HG03460 (cell line): ENCODE results near the gene MAD1L1.

Source experiments
- ATAC-seq: cut with Tn5 transposase; IDR thresholded peaks from one replicate; pipeline ENCODE4 v1.9.1; 2021; ENCODE audit not compliant: unreplicated experiment

The MAD1L1 gene

GRCh38 chr7:2181077-2181854 lies 51.5 kb downstream of the MAD1L1 start:
- ATAC-seq: no peak

- no peak for ATAC-seq
These were observed 52.7 kb downstream of the MAD1L1 start for GRCh38 chr7:2180081-2180480.

DNA sequence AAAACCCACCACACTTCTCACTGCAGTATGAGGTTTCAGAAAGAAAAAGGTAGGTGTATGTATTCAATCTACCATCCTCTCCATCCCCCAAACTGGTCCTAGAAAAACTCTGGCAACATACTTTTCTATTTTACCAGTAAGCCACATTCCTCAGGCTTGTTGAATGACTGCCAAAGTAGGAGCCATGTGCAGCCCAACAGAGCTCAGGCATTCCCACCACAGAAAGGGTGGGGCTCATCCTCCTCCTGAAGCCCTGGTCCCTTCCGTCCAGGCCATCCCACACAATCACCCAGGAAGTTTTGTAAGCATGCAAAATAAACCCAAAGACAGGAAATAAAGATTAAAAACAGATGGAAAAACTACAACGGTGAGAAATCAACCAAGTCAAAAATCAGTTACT lies 57.2 kb downstream of the MAD1L1 start:
- ATAC-seq: no peak

GRCh38 chr7:2175091-2175490 lies 57.7 kb downstream of the MAD1L1 start:
- no peak for ATAC-seq

GRCh38 chr7:2173189-2173827 lies 59.4 kb downstream of the MAD1L1 start:
- ATAC-seq: no peak

DNA sequence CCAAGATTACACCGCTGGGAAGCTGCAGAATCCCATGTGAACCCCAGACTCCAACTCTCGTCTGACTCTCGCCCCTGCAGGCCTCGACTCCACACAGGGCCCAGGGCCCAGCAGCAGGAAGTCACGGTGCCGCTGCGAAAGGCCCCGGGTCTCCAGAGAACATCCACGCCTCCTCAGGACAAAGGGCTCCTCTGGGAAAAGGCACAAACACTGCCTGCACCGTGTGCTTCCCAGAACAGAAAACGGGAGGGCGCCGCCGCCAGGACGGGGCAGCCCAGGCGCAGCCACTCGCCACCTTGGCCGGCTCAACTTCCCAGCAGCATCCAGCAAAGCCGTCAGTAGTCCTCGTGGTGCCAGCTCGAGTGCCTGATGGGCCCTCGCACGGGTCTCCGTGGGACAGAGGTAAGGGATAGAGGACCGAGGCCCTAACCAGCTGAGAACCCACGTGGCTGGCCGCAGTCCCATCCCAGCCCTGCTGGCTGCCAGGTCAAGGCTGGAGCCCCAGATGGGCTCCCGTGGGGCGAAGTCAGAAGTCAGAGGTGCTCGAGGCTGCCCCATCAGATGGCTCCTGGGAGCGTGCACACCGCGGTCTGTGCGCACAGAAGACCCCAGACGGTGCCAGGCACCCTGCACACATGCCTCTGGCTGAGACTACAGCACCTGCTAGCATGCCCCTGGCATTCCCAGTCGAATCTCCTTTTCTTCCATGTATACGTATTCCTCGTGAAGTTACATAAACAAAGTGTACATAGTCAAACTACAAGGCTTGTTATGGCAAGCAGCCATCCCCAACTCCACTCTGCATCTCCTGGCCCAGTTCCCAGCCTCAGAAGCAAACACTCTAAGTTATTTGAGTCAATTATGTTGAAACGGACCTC lies 60.2 kb downstream of the MAD1L1 start:
- no peak for ATAC-seq

DNA sequence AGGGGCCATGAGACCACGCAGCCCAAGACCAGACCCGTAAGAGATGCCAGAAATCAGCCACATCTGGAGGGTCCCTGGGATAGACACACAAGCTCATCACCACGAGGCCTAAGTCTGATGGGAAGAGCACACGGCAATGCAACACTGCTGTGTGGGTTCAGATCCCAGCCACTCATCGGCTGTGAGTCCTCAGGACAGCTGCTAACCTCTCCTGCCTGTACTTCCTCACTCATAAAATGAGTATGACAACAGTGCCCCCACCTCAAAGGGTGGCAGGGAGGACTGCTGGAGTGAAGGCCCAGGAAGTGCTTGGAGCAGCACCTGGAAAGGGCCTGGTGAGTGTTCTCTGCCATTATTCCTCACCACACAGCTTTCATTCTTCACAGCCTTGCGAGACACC lies 60.9 kb downstream of the MAD1L1 start:
- no peak for ATAC-seq

DNA sequence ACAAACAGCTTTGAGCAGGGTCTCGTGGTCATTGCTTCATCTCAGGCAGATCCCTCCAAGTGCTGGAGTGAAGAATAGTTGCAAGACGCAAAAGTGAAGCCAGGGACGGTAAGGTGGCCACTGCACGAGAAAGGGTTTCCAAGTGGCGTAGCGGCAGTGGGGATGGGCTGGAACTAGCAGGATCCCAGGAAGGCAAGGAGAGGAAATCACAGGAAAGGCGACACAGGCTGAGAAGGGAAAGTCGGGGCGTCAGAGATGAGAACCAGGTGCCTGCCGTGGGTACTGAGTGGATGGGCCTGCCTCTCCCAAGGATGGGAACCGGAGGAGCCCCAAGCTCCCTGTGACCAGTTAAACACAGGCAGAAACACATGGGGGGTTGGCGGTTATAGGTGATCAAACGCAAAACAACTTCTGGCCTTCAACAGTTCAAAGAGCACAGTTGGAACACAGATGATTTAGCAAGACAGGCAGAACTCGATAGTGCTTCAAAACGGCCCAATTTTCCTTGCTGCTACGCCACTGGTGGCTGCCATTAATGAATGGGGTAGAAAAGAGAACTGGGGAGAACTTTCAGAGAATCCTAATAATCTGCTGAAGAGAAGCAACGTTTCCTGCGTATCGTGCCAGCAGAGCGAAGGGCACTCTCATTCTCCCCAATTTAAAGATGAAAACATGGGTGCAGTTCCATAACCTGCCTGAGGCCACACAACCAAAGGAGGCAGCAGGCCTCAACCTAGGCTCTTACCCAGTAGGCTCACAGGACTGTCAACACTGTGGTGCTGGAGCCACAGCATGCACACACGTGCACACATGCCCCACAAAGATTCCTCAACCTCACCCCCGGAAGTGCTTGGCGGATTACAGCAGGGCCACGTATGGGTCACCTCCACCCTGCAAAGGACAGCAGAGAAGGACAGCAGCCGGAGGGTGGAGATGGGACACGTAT lies 61.9 kb downstream of the MAD1L1 start:
- no peak for ATAC-seq

- no peak for ATAC-seq
These were observed 62.7 kb downstream of the MAD1L1 start for GRCh38 chr7:2169923-2170575.

DNA sequence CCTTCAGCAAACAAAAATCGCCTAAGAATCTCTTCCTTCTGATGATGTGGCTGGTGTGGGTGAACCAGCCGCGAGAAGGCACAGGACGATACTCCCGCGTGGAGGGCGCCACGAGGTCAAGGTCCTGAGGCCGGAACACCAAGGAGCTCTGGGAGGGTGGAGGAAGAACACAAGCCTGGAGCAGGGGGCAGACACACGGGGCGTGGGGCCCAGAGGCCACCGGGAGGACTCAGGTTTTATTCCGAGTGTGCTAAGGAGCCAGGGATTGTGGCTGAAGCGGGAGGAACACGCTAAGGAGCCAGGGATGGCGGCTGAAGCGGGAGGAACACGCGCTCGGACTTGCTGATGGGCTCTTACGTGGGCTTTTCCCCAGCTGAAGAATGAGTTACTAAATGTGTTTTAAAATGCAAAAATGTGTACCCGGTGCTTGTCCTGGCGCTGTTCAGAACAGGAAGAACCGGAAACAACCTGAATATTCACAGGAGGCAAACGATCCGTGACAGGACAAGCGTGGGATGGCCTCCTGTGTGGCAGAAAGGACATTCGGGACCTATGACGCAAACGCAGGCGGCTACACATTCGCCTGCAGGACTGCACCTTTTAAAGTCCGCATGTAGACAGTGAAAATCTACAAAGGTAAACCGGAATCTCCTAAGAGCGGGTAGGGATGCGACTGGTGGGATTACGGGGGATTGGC lies 64.0 kb downstream of the MAD1L1 start:
- no peak for ATAC-seq

DNA sequence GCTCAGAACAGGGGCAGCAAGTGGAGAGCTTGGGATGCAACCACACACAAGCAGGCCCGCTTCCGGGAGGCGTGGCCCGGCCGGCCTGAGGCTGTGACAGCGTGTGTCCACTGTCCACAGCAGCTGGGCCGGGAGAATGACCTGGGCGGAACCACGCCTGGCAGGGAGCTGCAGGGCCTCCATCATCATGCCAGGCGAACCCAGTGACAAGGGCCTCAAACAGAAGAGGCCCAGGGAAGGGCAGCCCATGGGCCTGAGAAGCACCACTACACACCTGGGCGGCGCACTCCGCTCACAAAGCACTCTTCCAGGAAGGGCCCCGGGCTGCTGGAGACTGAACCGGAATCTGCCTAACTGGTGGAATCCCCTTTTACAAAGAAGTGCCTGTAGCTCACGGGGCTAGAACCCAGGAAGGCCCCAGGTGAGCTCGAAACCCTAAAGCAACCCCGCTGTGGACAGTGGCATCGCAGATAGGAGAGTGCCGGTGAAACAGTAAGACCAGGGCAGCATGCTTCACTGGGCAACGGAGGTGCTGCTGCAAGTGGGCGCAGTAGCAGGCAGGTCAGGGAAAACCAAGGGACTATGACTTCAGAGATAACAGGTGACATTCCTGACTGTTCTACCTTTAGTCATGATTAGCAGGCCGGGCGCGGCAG lies 66.0 kb downstream of the MAD1L1 start:
- no peak for ATAC-seq

- peak; percentile 84 for ATAC-seq
These were observed 66.8 kb downstream of the MAD1L1 start for GRCh38 chr7:2165610-2166594.

DNA sequence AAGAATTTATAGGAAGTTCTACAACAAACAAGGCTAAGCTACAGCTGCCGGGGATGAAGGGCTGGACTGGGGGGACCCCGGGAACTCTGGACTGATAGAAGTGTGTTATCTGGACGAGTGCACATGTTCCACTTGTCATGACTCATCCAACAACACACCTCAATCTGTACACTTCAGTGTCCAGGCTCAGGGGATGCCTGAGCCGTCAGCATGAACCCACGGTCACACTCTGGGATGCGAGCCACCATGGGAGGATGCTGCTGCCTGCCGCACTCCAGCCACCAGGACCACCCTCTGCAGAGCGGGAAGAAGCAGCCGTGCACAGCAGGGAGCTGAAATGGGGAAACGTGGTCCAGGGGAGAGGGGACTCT lies 67.5 kb downstream of the MAD1L1 start:
- no peak for ATAC-seq

GRCh38 chr7:2164646-2165045 lies 68.1 kb downstream of the MAD1L1 start:
- ATAC-seq: no peak

- no peak for ATAC-seq
These were observed 68.9 kb downstream of the MAD1L1 start for GRCh38 chr7:2163600-2164555.

DNA sequence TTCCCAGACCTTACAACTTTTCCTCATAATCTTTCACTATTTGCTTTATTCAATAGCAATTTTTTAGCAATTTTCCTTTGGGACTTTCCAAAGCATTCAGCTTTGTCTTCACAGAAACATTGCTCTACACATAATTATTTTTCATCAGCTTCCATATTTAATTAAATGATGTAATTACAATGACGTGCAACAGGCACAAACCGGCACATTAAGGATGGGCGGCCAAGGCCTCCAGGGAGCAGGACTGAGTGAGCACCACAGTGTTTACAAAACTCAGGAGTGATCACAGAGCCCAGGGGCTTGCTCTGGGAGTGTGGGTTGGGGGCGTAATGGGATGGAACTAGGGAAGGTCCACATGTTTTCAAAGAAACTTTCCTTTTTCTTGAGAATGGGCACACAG lies 69.8 kb downstream of the MAD1L1 start:
- no peak for ATAC-seq
